Omental fat pad (tissue), 4 donors: ENCODE measurements around the gene PLA2G12B. TPM values are rescaled to one million over a fixed set of nuclear protein-coding genes. Genes with fewer than 3 reads are reported as not detected.
"Not testable (repeated sequence)": the region's sequence is repeated elsewhere in the genome, so short reads cannot be mapped to it uniquely, and the experiment has no call there.

Experiments
- ATAC-seq: fragments of 150-250 bp; one replicate; pipeline ENCODE4 v1.9.1; 2016; ENCODE audit warnings: mild to moderate bottlenecking, moderate library complexity; ENCODE audit not compliant: low FRiP score
- DNase-seq: peaks from one replicate; pipeline ENCODE4 v3.0.0-alpha.2; 2019; ENCODE audit warnings: low spot score
- total RNA-seq, 4 donors: library from RNA; depleted of rRNA; stranded (reverse); fragments of >200 nt; gene quantifications; one replicate each; pipeline ENCODE4 v1.1.0, GENCODE V29; 2016
- TF ChIP-seq, protein P1 (sequence below), 3 donors: fragments of 450-650 bp; IDR thresholded peaks; one replicate each; pipeline ENCODE4 v1.5.1; 2016 to 2017; ENCODE audit warnings: antibody characterized with exemption in 3 of 3, mild to moderate bottlenecking in 3 of 3, moderate library complexity in 2 of 3

PLA2G12B gene
- total RNA-seq, 4 donors from 2014 or later: not detected

DNA sequence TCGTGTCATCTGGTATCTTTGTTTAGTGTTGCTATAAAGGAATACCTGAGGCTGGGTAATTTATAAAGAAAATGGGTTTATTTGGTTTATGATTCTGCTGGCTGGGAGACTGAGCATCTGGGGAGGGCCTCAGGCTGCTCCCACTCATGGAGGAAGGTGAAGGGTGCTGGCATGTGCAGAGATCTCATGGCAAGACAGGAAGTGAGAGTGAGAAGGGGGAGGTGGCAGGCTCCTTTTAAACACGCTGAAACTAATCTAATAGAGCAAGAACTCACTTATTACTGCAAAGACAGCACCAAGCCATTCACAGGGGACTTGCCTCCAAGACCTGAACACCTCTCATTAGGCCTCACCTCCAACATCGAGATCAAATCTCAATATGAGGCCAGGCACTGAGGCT lies 49.8 kb downstream of the PLA2G12B start:
- ATAC-seq (no peak), DNase-seq (no peak)
- TF ChIP-seq, protein P1, sequence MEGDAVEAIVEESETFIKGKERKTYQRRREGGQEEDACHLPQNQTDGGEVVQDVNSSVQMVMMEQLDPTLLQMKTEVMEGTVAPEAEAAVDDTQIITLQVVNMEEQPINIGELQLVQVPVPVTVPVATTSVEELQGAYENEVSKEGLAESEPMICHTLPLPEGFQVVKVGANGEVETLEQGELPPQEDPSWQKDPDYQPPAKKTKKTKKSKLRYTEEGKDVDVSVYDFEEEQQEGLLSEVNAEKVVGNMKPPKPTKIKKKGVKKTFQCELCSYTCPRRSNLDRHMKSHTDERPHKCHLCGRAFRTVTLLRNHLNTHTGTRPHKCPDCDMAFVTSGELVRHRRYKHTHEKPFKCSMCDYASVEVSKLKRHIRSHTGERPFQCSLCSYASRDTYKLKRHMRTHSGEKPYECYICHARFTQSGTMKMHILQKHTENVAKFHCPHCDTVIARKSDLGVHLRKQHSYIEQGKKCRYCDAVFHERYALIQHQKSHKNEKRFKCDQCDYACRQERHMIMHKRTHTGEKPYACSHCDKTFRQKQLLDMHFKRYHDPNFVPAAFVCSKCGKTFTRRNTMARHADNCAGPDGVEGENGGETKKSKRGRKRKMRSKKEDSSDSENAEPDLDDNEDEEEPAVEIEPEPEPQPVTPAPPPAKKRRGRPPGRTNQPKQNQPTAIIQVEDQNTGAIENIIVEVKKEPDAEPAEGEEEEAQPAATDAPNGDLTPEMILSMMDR (IDR thresholded peaks at IDR 0.05): no peak

DNA sequence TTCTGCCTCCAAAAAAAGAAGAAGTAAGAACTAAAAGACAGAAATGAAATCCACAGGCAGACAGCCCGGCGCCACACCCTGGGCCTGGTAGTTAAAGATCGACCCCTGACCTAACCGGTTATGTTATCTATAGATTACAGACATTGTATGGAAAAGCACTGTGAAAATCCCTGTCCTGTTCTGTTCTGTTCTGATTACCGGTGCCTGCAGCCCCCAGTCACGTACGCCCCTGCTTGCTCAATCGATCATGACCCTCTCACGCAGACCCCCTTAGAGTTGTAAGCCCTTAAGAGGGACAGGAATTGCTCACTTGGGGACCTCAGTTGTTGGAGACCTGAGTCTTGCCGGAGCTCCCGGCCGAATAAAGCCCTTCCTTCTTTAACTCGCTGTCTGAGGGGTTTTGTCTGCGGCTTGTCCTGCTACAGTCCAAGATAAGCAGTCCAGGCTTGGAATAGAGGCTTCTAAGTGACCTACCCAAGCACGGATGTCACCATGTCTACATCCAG lies 50.6 kb downstream of the PLA2G12B start:
- not testable (repeated sequence) for ATAC-seq, DNase-seq

DNA sequence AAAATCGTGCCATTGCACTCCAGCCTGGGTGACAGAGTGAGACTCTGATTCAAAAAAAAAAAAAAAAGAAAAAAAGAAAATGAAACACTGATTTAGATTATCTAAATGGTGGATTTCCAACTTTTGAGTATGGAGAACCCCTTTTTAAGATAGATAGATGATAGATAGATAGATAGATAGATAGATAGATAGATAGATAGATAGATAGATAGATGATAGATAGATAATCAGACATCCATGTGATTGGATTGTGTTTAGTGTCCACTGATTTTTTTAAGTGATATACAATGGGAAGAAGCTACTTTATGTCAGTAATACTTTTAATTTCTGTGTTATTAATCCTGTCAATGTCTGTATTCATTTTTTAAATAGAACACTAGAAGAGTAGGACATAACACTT lies 55.1 kb downstream of the PLA2G12B start:
- TF ChIP-seq, protein P1 (IDR thresholded peaks at IDR 0.05): no peak
- DNase-seq (no peak), ATAC-seq (no peak)

DNA sequence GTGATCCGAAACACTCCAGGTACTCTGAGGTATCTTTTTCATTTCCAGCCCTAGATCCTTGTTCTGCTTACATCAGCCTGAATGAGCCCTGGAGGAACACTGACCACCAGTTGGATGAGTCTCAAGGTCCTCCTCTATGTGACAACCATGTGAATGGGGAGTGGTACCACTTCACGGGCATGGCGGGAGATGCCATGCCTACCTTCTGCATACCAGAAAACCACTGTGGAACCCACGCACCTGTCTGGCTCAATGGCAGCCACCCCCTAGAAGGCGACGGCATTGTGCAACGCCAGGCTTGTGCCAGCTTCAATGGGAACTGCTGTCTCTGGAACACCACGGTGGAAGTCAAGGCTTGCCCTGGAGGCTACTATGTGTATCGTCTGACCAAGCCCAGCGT lies 56.0 kb downstream of the PLA2G12B start:
- TF ChIP-seq, protein P1 (IDR thresholded peaks at IDR 0.05): no peak
- DNase-seq (no peak), ATAC-seq (no peak)

DNA sequence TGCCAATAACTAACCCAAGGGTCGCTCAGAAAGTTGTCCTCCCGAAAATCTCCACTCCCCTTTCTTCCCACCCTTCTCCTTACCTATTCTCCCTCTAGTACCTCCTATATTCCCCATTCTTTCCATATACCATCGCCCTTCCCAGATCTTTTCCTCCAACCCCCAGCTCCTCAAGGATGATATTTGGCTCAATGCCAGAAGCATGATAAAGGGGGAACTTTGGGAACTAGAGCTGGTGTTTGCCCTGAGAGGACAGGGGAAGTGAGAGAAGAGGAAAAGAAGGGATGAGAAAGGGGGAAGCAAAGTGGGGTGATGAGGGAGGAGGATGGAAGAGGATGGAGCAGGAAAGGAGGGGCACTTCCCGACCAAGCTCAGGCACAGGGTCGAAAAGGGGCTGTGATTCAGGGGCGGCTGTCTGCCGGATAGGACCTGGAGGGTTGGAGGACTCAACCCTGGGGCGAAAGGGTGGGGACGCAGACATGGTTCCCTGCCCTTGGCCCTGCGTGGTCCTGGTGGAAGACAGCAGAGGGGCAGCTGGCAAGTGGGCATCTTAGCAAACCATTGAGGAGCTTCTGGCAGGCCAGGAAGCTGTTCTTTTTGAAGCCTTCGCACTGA lies 59.3 kb downstream of the PLA2G12B start:
- DNase-seq: no peak
- TF ChIP-seq, protein P1 (IDR thresholded peaks at IDR 0.05): no peak
- no peak for ATAC-seq

DNA sequence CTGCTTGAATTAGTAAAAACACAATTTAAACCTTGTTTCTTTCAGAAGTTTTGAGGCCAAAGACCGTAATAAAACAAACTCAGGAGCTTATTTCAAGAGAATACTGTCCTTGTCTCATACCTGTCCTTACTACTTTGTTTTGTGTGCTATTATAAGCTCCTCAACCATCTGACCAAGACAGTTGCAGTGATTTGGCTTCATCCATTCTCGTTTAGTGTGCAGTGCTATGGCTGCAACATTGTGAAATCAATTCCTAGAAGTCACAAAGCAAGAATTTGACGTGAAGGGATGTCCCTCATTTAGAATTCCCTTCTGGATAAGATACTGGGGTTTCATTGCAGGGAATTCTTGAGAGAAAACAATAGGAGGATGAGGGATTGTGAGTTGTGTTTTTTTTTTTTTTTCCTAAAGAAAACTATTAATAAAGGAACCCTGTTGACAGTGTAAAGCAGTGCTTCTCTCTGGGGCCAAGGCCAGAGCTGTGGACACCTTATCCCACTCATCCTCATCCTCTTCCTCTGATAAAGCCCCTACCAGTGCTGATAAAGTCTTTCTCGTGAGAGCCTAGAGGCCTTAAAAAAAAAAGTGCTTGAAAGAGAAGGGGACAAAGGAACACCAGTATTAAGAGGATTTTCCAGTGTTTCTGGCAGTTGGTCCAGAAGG lies 61.3 kb downstream of the PLA2G12B start, which contains the start of gene OIT3:
OIT3 (plus strand) TSS at position 604 of the 663 bp plus-strand sequence. CDS start 60 bp downstream, outside the sequence.
- TF ChIP-seq, protein P1 (IDR thresholded peaks at IDR 0.05): no peak
- no peak for DNase-seq
- no peak for ATAC-seq

DNA sequence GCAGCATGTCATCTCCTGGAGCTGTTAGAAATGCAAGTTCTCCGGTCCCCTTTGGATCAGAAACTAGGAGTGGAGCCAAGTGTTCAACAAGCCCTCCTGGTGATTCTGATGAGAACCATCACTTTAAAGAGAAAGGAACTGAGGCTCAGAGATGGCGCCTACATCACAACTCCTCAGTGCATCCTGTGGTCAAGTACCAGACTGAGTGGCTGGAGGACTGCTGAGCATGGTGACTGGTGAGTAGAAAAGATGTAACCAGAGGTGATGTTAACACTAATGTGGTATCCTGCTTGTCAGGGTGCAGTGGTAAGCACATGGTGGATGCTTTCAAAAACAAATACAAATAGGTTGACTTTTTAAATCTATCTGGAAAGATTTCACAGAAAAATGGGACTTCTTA lies 64.5 kb downstream of the PLA2G12B start:
- DNase-seq (no peak), ATAC-seq (no peak)
- TF ChIP-seq, protein P1 (IDR thresholded peaks at IDR 0.05): no peak
